Kasumi-1 (cell line): ENCODE results near the gene TMED10.

Experiments used
- DNase-seq, 2 experiments: peaks; one replicate each; lab custom pipeline; 2025; lab: John Stamatoyannopoulos, UW

Gene TMED10

GRCh38 chr14:75176142-75176820, at the start of gene TMED10:
TMED10 (minus strand) TSS chr14:75176612; CDS start chr14:75176579, 33 bp downstream.
- peak; percentile 95 to 96 for DNase-seq

GRCh38 chr14:75224561-75224960, 48.1 kb upstream of the TMED10 start:
- no peak for DNase-seq

GRCh38 chr14:75223664-75224154, 47.3 kb upstream of the TMED10 start:
- peak; percentile 87 to 88 for DNase-seq

GRCh38 chr14:75222208-75222701, 45.8 kb upstream of the TMED10 start:
- no peak for DNase-seq

GRCh38 chr14:75221797-75222196, 45.4 kb upstream of the TMED10 start:
- DNase-seq = no peak

GRCh38 chr14:75220156-75220555, 43.7 kb upstream of the TMED10 start:
- DNase-seq = no peak

- DNase-seq = no peak
These were observed 41.2 kb upstream of the TMED10 start for GRCh38 chr14:75217508-75218206.

- DNase-seq = no peak
These were observed 40.1 kb upstream of the TMED10 start for GRCh38 chr14:75216427-75217006.

- no peak for DNase-seq
These were observed 39.1 kb upstream of the TMED10 start for GRCh38 chr14:75215520-75215919.

- no peak for DNase-seq
These were observed 38.1 kb upstream of the TMED10 start for GRCh38 chr14:75214558-75214957.

GRCh38 chr14:75213172-75213571, 36.8 kb upstream of the TMED10 start:
- DNase-seq = no peak

GRCh38 chr14:75208843-75209242, 32.4 kb upstream of the TMED10 start:
- no peak for DNase-seq

- no peak for DNase-seq
These were observed 29.8 kb upstream of the TMED10 start for GRCh38 chr14:75206190-75206589.

GRCh38 chr14:75205591-75205990, 29.2 kb upstream of the TMED10 start:
- DNase-seq = peak; percentile 18 to 42

GRCh38 chr14:75204116-75204515, 27.7 kb upstream of the TMED10 start:
- DNase-seq = no peak

- DNase-seq = no peak
These were observed 26.2 kb upstream of the TMED10 start for GRCh38 chr14:75202657-75203056.

GRCh38 chr14:75201087-75201486, 24.7 kb upstream of the TMED10 start:
- DNase-seq = no peak

GRCh38 chr14:75200451-75200850, 24.0 kb upstream of the TMED10 start:
- DNase-seq = no peak

- no peak for DNase-seq
These were observed 22.0 kb upstream of the TMED10 start for GRCh38 chr14:75198291-75198933.

- DNase-seq = no peak
These were observed 20.9 kb upstream of the TMED10 start for GRCh38 chr14:75197338-75197737.

- peak; percentile 52 to 78 for DNase-seq
These were observed 20.1 kb upstream of the TMED10 start for GRCh38 chr14:75196468-75196867.

- no peak for DNase-seq
These were observed 19.7 kb upstream of the TMED10 start for GRCh38 chr14:75196064-75196463.
